ENCODE measurements around the gene NRG2.

- no peak for TF ChIP-seq EZH2 (IDR thresholded peaks at IDR 0.05; ENCODE audit: insufficient read depth, poor library complexity, severe bottlenecking)
- TF ChIP-seq EZH2phosphoT487 (IDR thresholded peaks at IDR 0.05; ENCODE audit: insufficient read depth, low read depth) = no peak
These were observed 230.0 kb downstream of the NRG2 start for GRCh38 chr5:139812836-139813805.
